Heart left ventricle (tissue), 16 donors: ENCODE data around the gene CCNA1. TPM values are rescaled to one million over a fixed set of nuclear protein-coding genes. Genes with fewer than 3 reads are reported as not detected.
A peak's percentile ranks its signal among the peaks of the same experiment; 100 is the strongest.

Experiments
- ATAC-seq, 4 donors: fragments of 200-7000 bp; cut with Tn5 transposase; one replicate each; pipeline ENCODE4 v1.9.1; 2020 to 2022; ENCODE audit warnings: moderate library complexity in 4 of 4, mild to moderate bottlenecking in 3 of 4, moderate number of reproducible peaks in 1 of 4
- DNase-seq, 5 donors: peaks; one replicate each; pipeline ENCODE4 v3.0.0-alpha.2; 2020
- H3K27ac ChIP-seq, 12 donors: fragments of 200-600 bp; sonication (generic) in 4 of 12; one replicate each; pipeline versions ENCODE4 v1.5.0 to v1.8.0; 2016 to 2022; ENCODE audit warnings: mild to moderate bottlenecking in 2 of 12
- H3K27me3 ChIP-seq, 9 donors: fragments of 200-600 bp; sonication (generic) in 2 of 9; one replicate each; pipeline versions ENCODE4 v1.5.1 to v1.8.0; 2016 to 2022; ENCODE audit warnings: mild to moderate bottlenecking in 3 of 9
- H3K36me3 ChIP-seq, 9 donors: fragments of 200-600 bp; sonication (generic) in 2 of 9; one replicate each; pipeline versions ENCODE4 v1.5.0 to v1.8.0; 2018 to 2022; ENCODE audit warnings: mild to moderate bottlenecking in 2 of 9
- H3K4me1 ChIP-seq, 12 donors: fragments of 200-600 bp; sonication (generic) in 4 of 12; one replicate each; pipeline versions ENCODE4 v1.5.0 to v1.8.0; 2016 to 2022; ENCODE audit warnings: mild to moderate bottlenecking in 3 of 12
- H3K4me3 ChIP-seq, 12 donors: fragments of 200-600 bp; sonication (generic) in 4 of 12; one replicate each; pipeline versions ENCODE4 v1.5.0 to v1.8.0; 2017 to 2022; ENCODE audit warnings: mild to moderate bottlenecking in 9 of 12, moderate library complexity in 4 of 12
- H3K9me3 ChIP-seq, 12 donors: fragments of 200-600 bp; sonication (generic) in 4 of 12; one replicate each; pipeline versions ENCODE4 v1.5.0 to v1.8.0; 2016 to 2022; ENCODE audit warnings: mild to moderate bottlenecking in 1 of 12
- POLR2A ChIP-seq, 2 donors: fragments of 450-650 bp; IDR thresholded peaks; one replicate each; pipeline ENCODE4 v1.6.1; 2017; ENCODE audit warnings: antibody characterized with exemption in 2 of 2, mild to moderate bottlenecking in 2 of 2, moderate library complexity in 2 of 2
- WGBS, 4 donors: extraction: QIAGEN DNeasy Blood & Tissue Kit in 2 of 4; methylation state at CpG; one replicate each; pipeline versions ENCODE4 v1.1.5 to v1.1.7; 2013 to 2018; 5-methylcytosine and 5-hydroxymethylcytosine counted together
- intact Hi-C, 10 donors: fragments of 100-400 bp; cut with DNase I; formaldehyde crosslinking; loops; one replicate each; pipeline versions ENCODE4 v1.11.1 to v1.14.2; 2022
- polyA plus RNA-seq, 2 donors: library from polyadenylated mRNA; stranded (reverse); fragments of 200-250 nt; gene quantifications; one replicate each; pipeline ENCODE4 v1.2.3, GENCODE V29; 2013
- total RNA-seq, 9 donors: library from RNA; depleted of rRNA in 2 of 9; stranded (reverse); fragments of >200 nt in 2 of 9; fragmentation: NEBNext Ultra II Directional in 3 of 9; extraction: Animal tissue kit (Norgen Biotek cat#: 25700) in 3 of 9; gene quantifications; one replicate each; pipeline versions ENCODE4 v1.1.0 to v1.2.4, GENCODE V29; 2016 to 2023
- TF ChIP-seq, protein P1 (sequence below), 12 donors: fragments of 200-600 bp; sonication (generic) in 4 of 12; IDR thresholded peaks; one replicate each; pipeline versions ENCODE4 v1.5.0 to v1.8.0; 2018 to 2022; ENCODE audit warnings: antibody characterized with exemption in 12 of 12, mild to moderate bottlenecking in 5 of 12
- donor health status: ischemic (EF 13 %, LVEDD 7.1; RV severe dilation, severe dysfunction).
- donor health status: healthy with polysubstance abuse.
- donor health status: DM: no; HTN: yes; CAD: no.
- donor health status: DM: no; HTN: no; CAD: no.
- donor health status: ischemic (EF 25% LVEDD 6.9; RV normal size, moderate dysfunction).
- donor health status: ischemic (EF 25% LVEDD 5.7; RV mildly dilated, moderate dysfunction).
- donor health status: healthy.
- donor health status: DM: yes; HTN: yes; CAD: no.
- donor health status: ischemic (EF 35%, LVEDD 5.7; RV mildly dilated, moderate dysfunction).
- donor health status: nonischemic (EF 11% LVEDD 7.7; RV severe dilation, severe dysfunction).
- donor health status: DM: yes; HTN: yes; CAD: no.
- donor health status: PGD.
- donor health status: ischemic (EF 29% LVEDD 5.4; RV normal size, mild dysfunction).
- donor health status: nonischemic (EF 23%, LVEDD 6.1; RV moderate dilation, normal function).

CCNA1 gene
- total and polyA plus RNA-seq, 11 donors = 0.15 to 1.1 (median 0.23) TPM; not detected in 2

- peaks cover 0 to 9% (median 0%) of the 10 kb centered on the region in 9 donors for H3K27me3 ChIP-seq
- intact Hi-C loops = no loop called here
Measured at GRCh38 chr13:36418022-36418805, 14.1 kb upstream of the CCNA1 start.

DNA sequence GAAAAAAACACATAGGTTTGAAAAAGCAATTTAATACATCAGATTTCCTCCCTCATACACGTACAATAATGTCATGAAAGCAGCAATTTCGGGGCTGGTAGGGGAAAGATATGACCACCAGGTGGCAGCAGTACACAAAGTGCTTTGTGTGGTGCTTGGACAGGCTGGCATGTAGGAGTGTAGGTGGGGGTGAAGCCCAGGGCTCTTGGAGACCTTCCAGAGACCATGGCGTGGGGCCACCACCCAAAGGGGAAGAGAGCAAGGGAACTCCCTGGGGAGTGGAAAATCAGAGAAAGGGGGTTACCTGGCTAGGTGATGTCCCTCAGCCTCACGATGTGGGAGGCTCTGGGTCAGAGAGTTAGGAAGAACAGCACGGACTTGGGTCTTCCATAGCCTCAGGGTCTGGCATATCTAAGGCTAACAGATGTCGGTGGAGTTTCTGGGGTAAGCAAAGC, 11.8 kb upstream of the CCNA1 start:
- H3K27ac ChIP-seq = no peak overlapping the region
- 37 to 40% (median 37%) methylated on average over 6 of the region's 6 CpGs for WGBS, 4 donors
- intact Hi-C loops = loop anchor here in 6 of 10 donors (5.0 to 10.0 kb wide), 4 partner anchors 314 to 564 kb away; no protein-coding TSS in a partner anchor
- H3K4me3 ChIP-seq = no peak overlapping the region
- TF ChIP-seq, protein P1, sequence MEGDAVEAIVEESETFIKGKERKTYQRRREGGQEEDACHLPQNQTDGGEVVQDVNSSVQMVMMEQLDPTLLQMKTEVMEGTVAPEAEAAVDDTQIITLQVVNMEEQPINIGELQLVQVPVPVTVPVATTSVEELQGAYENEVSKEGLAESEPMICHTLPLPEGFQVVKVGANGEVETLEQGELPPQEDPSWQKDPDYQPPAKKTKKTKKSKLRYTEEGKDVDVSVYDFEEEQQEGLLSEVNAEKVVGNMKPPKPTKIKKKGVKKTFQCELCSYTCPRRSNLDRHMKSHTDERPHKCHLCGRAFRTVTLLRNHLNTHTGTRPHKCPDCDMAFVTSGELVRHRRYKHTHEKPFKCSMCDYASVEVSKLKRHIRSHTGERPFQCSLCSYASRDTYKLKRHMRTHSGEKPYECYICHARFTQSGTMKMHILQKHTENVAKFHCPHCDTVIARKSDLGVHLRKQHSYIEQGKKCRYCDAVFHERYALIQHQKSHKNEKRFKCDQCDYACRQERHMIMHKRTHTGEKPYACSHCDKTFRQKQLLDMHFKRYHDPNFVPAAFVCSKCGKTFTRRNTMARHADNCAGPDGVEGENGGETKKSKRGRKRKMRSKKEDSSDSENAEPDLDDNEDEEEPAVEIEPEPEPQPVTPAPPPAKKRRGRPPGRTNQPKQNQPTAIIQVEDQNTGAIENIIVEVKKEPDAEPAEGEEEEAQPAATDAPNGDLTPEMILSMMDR (IDR thresholded peaks at IDR 0.05) = peak; percentile 73 to 93 (median 84)
- TF ChIP-seq POLR2A (IDR thresholded peaks at IDR 0.05) = no peak
- DNase-seq (peak in 4 of 5 donors; percentile 48 to 59 (median 56)), ATAC-seq (peak in 3 of 4 donors; percentile 74 to 84 (median 84))
- H3K36me3 ChIP-seq = no peaks in the 10 kb centered on the region
- peaks cover 0 to 13% (median 0%) of the 10 kb centered on the region in 9 donors for H3K27me3 ChIP-seq
- peaks cover 0 to 15% (median 0%) of the 10 kb centered on the region in 12 donors for H3K4me1 ChIP-seq
- peaks cover 0 to 12% (median under 1%) of the 10 kb centered on the region in 12 donors for H3K9me3 ChIP-seq

More at GRCh38 chr13:36418022-36418805, 14.1 kb upstream of the CCNA1 start:
- Histone ChIP-seq H3K4me1 (peaks cover 0 to 15% (median 0%) of the 10 kb centered on the region in 12 donors), H3K27ac (peak overlapping the region in 1 of 12 donors; percentile 34), H3K36me3 (no peaks in the 10 kb centered on the region), H3K4me3 (no peak overlapping the region), H3K9me3 (peaks cover 0 to 14% (median 2%) of the 10 kb centered on the region in 12 donors)
- TF ChIP-seq, protein P1 (IDR thresholded peaks at IDR 0.05) = no peak
- no peak for TF ChIP-seq POLR2A (IDR thresholded peaks at IDR 0.05)
- no peak for DNase-seq
- peak in 1 of 4 donors; percentile 47 for ATAC-seq
- WGBS, 4 donors = 32 to 40% (median 38%) methylated on average over 9 of the region's 9 CpGs

DNA sequence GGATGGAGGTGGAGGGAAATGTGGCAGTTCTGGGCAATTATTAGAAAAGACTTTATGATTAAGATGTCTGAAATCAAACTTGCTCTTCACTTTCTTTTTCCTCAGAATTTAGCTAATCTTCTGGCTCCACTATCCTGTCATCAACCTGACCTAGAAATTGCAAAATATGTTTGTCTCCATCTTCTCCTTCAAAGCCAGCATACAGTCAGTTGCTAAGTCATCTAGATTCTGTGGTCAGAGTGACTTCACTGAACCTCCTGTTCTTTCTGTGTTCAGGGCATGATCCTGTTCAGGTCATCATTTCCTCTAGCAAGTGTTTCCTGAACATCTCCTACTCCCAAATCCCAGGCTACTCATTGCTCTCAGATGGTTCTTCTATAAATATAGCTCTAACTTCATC, 10.8 kb upstream of the CCNA1 start:
- Histone ChIP-seq H3K27me3 (peaks cover 0 to 15% (median 0%) of the 10 kb centered on the region in 9 donors), H3K4me3 (no peak overlapping the region), H3K36me3 (no peaks in the 10 kb centered on the region), H3K9me3 (peaks cover 0 to 18% (median 4%) of the 10 kb centered on the region in 12 donors), H3K4me1 (peaks cover 0 to 15% (median 0%) of the 10 kb centered on the region in 12 donors), H3K27ac (no peak overlapping the region)
- DNase-seq (no peak), ATAC-seq (no peak)
- intact Hi-C loops = loop anchor here in 6 of 10 donors (5.0 to 10.0 kb wide), 4 partner anchors 313 to 563 kb away; no protein-coding TSS in a partner anchor
- TF ChIP-seq, protein P1 (IDR thresholded peaks at IDR 0.05) = no peak
- TF ChIP-seq POLR2A (IDR thresholded peaks at IDR 0.05) = no peak

GRCh38 chr13:36428086-36428485, 4.2 kb upstream of the CCNA1 start:
- H3K9me3 ChIP-seq = peaks cover 0 to 21% (median 4%) of the 10 kb centered on the region in 12 donors
- intact Hi-C loops = loop anchor here in 5 of 10 donors (10.0 kb wide), 3 partner anchors 307 to 557 kb away; no protein-coding TSS in a partner anchor
- peaks cover 0 to 46% (median 29%) of the 10 kb centered on the region in 9 donors for H3K27me3 ChIP-seq
- no peaks in the 10 kb centered on the region for H3K36me3 ChIP-seq
- TF ChIP-seq, protein P1 (IDR thresholded peaks at IDR 0.05) = no peak
- TF ChIP-seq POLR2A (IDR thresholded peaks at IDR 0.05) = no peak
- H3K4me1 ChIP-seq = peaks cover 0 to 28% (median 17%) of the 10 kb centered on the region in 12 donors
- no peak overlapping the region for H3K27ac ChIP-seq
- DNase-seq (no peak), ATAC-seq (no peak)
- 56 to 67% (median 62%) methylated on average over 2 of the region's 2 CpGs for WGBS, 4 donors
- no peak overlapping the region for H3K4me3 ChIP-seq
